ENCODE results near the gene OLA1.

Gene OLA1

DNA sequence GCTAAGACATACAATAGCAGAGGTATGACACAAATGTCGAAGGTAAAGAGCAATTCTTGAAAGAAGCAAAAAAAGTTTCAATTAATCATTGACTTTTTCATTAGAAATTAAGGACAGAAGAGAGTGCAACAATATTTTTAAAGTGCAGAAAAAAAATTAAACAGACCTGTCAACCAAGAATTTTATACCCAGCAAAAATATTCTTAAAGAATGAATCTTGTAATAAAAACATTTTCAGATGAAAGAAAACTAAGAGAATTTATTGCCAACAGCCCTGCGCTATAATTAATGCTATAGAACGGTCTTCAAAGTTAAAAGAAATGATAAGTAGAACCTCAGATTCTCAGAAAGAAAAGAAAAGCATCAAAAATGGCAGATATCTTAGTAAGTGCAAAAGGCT lies 79.0 kb downstream of the OLA1 start:
- in situ Hi-C loops (cut with HindIII; ENCODE audit: low sequenced_read_pairs) = no loop called here
- TF ChIP-seq, protein P1, sequence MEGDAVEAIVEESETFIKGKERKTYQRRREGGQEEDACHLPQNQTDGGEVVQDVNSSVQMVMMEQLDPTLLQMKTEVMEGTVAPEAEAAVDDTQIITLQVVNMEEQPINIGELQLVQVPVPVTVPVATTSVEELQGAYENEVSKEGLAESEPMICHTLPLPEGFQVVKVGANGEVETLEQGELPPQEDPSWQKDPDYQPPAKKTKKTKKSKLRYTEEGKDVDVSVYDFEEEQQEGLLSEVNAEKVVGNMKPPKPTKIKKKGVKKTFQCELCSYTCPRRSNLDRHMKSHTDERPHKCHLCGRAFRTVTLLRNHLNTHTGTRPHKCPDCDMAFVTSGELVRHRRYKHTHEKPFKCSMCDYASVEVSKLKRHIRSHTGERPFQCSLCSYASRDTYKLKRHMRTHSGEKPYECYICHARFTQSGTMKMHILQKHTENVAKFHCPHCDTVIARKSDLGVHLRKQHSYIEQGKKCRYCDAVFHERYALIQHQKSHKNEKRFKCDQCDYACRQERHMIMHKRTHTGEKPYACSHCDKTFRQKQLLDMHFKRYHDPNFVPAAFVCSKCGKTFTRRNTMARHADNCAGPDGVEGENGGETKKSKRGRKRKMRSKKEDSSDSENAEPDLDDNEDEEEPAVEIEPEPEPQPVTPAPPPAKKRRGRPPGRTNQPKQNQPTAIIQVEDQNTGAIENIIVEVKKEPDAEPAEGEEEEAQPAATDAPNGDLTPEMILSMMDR (IDR thresholded peaks at IDR 0.05; ENCODE audit: low read depth, low read length, missing control alignments) = no peak
- H3K4me3 ChIP-seq (ENCODE audit: low read depth, low read length) = no peak overlapping the region
- no peak for DNase-seq (ENCODE audit: low read depth)

DNA sequence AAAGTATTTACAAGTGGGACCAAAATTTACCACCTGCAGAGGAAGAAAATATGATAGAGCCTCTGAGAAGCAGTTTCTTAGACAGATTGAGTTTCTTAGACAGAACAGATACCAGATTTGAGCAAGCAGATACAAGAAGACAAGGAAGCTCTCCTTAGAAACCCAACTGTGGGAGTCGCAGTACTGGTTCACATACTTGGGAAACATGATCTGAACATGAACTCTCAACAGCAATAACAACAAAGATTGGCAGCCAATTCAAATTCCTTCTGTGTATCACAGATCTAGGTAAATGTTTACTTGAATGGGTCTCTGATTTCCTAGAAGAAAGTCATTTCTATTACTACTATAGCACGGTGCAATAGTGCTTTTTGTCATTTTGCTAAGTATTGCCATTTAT lies 82.1 kb downstream of the OLA1 start:
- in situ Hi-C loops (cut with HindIII; ENCODE audit: low sequenced_read_pairs) = no loop called here

DNA sequence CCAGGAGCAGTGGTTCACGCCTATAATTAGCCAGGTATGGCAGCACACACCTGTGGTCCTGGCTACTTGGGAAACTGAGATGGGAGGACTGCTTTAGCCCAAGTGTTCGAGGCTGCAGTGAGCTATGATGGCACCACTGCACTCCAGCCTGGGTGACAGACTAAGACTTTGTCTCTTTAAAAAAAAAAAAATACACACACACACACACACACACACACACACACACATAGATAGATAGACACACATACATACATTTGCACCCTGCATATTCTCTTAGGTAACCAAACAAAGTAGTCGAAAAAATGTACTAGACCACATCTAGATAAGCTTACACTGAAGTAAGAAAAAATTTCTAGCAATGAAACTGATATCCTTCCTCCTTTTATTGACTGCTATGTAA lies 86.8 kb downstream of the OLA1 start:
- no peak overlapping the region for H3K4me3 ChIP-seq (ENCODE audit: low read depth, low read length)
- TF ChIP-seq, protein P1 (IDR thresholded peaks at IDR 0.05; ENCODE audit: low read depth, low read length, missing control alignments) = no peak
- DNase-seq (ENCODE audit: low read depth) = no peak
- in situ Hi-C loops (cut with HindIII; ENCODE audit: low sequenced_read_pairs) = no loop called here

More for the DNA sequence above, 82.1 kb downstream of the OLA1 start:
- H3K4me3 ChIP-seq (ENCODE audit: low read depth, low read length) = no peak overlapping the region
- TF ChIP-seq, protein P1 (IDR thresholded peaks at IDR 0.05; ENCODE audit: low read depth, low read length, missing control alignments) = no peak
- no peak for DNase-seq (ENCODE audit: low read depth)

DNA sequence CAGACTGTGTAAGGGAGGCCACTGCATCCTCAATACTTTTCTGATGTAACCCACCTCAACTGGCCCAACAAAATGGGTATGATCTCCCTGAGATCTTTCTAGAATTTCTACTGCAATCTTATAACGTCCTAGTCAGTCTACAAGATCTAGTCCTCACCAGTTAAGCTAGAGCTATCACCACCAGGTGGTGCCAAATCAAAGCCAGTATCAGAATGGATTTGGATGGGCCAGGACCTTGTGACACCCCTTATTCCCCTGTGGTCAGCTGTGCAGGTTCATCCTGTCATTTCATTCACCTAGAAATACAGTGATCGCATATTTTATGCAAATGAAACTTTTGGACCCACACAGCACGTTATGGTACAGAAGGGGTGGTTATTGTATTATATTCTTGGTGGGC lies 90.3 kb downstream of the OLA1 start:
- in situ Hi-C loops (cut with HindIII; ENCODE audit: low sequenced_read_pairs) = no loop called here
- H3K4me3 ChIP-seq (ENCODE audit: low read depth, low read length) = no peak overlapping the region
- DNase-seq (ENCODE audit: low read depth) = no peak
- TF ChIP-seq, protein P1 (IDR thresholded peaks at IDR 0.05; ENCODE audit: low read depth, low read length, missing control alignments) = peak; percentile 55

DNA sequence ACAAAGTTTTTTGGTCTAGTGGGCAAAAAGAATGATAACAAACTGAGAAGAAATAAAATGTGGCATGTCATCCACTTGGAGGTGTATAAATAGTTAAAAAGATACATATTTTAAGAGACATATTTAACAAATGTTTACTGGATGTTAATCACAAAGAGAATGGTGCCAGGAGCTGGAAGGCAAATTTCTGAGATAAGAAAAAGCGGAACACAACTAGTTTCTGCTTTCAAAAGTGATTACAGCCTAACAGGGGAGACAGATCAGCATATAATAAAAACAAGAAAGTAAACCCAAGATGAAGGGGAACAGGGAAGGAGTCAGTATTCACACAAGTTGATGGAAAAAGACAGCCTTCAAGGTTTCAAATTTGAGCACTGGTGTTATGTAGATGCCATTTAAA lies 91.3 kb downstream of the OLA1 start:
- no peak for DNase-seq (ENCODE audit: low read depth)
- in situ Hi-C loops (cut with HindIII; ENCODE audit: low sequenced_read_pairs) = no loop called here
- TF ChIP-seq, protein P1 (IDR thresholded peaks at IDR 0.05; ENCODE audit: low read depth, low read length, missing control alignments) = no peak
- H3K4me3 ChIP-seq (ENCODE audit: low read depth, low read length) = no peak overlapping the region

DNA sequence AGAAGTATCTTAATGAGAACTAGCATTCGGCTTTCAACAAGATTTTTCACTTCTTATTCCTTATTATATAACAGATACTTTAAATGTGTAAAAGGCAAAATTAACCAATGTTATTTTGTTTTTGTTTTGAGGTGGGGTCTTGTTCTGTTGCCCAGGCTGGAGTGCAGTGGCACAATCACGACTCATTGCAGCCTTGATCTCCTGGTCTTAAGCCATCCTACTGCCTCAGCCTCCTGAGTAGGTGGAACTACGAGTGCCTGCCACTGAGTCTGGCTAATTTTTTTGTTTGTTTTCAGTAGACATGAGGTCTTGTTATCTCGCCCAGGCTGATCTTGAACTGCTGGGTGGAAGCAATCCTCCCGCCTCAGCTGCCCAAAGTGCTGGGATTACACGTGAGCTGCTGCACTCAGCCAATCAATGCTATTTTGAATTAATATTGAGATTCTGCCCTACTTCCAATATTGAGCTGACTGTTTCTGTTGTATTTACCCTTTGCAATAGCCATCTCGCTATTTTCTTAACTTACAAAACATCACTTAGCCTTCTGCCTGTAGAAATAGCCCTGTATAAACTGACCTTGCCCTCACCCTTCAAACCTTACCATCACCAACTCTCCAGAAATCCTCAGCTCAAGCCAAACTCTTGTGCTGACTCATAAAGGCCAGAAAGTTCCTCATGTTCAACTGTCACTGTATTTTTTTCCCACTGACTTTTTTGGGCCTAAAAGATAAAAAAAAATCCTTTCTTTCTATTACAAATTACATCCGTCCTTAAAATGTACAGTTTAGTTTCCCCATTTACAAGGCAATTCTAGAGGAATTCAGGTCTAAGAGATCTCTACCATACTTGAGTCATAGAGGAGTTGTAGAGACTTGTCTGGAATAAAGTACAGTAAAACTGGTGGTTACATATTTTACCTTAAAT lies 94.3 kb downstream of the OLA1 start:
- peak; percentile 40 for DNase-seq (ENCODE audit: low read depth)
- TF ChIP-seq, protein P1 (IDR thresholded peaks at IDR 0.05; ENCODE audit: low read depth, low read length, missing control alignments) = no peak
- in situ Hi-C loops (cut with HindIII; ENCODE audit: low sequenced_read_pairs) = no loop called here
- no peak overlapping the region for H3K4me3 ChIP-seq (ENCODE audit: low read depth, low read length)
